Thoracic aorta (tissue), 2 donors: ENCODE results near the gene CCL17. TPM values are rescaled to one million over a fixed set of nuclear protein-coding genes. Genes with fewer than 3 reads are reported as not detected.

Source experiments
- ATAC-seq: fragments of 150-250 bp; one replicate; pipeline ENCODE4 v1.8.0; 2017; ENCODE audit warnings: low read depth; ENCODE audit not compliant: insufficient number of reproducible peaks, low FRiP score
- DNase-seq: peaks from one replicate; pipeline ENCODE4 v3.0.0-alpha.2; 2020; ENCODE audit warnings: low spot score
- H3K27ac ChIP-seq, 2 donors: fragments of 200-600 bp; sonication (generic); 1 replicate in 1 of 2; 2 replicates in 1 of 2; pipeline ENCODE4 v1.5.1; 2016; ENCODE audit warnings: mild to moderate bottlenecking in 2 of 2, moderate library complexity in 2 of 2
- H3K27me3 ChIP-seq: fragments of 200-600 bp; sonication (generic); replicated peaks from 2 replicates; pipeline ENCODE4 v1.6.0; 2016; ENCODE audit warnings: mild to moderate bottlenecking; ENCODE audit not compliant: insufficient read depth
- H3K36me3 ChIP-seq: fragments of 200-600 bp; sonication (generic); one replicate; pipeline ENCODE4 v1.5.1; 2016
- H3K4me1 ChIP-seq, 2 donors: fragments of 200-600 bp; sonication (generic); 1 replicate in 1 of 2; 2 replicates in 1 of 2; pipeline versions ENCODE4 v1.5.1 to v1.6.0; 2016; ENCODE audit warnings: low read depth in 2 of 2, mild to moderate bottlenecking in 1 of 2; ENCODE audit not compliant: control insufficient read depth in 1 of 2
- H3K4me3 ChIP-seq: fragments of 200-600 bp; sonication (generic); 2 replicates; pipeline ENCODE4 v1.5.1; 2016; ENCODE audit warnings: mild to moderate bottlenecking
- H3K9me3 ChIP-seq: fragments of 200-600 bp; sonication (generic); 2 replicates; pipeline ENCODE4 v1.5.1; 2016
- CTCF ChIP-seq: fragments of 200-600 bp; sonication (generic); IDR thresholded peaks from one replicate; pipeline ENCODE4 v1.5.1; 2019; ENCODE audit warnings: antibody characterized with exemption
- total RNA-seq, 2 donors: library from RNA; depleted of rRNA; stranded (reverse); fragments of >200 nt; gene quantifications; one replicate each; pipeline versions ENCODE4 v1.1.0 to v1.2.3, GENCODE V29; 2016

The CCL17 gene
- total RNA-seq, 2 donors from 2014 or later, result not detected

- H3K27ac ChIP-seq, result no peak overlapping the region
- H3K27me3 ChIP-seq, result no peaks in the 10 kb centered on the region
- no peak overlapping the region for H3K4me3 ChIP-seq
- peaks cover 2 to 6% of the 10 kb centered on the region in 2 donors for H3K4me1 ChIP-seq
- no peak for ATAC-seq
- no peaks in the 10 kb centered on the region for H3K9me3 ChIP-seq
- H3K36me3 ChIP-seq, result peaks cover 22% of the 10 kb centered on the region
- no peak for TF ChIP-seq CTCF
- DNase-seq, result no peak
Observed at GRCh38 chr16:57426356-57426755, 21.8 kb downstream of the CCL17 start.

- no peak overlapping the region for H3K4me3 ChIP-seq
- no peak overlapping the region for H3K27ac ChIP-seq
- peaks cover 29% of the 10 kb centered on the region for H3K36me3 ChIP-seq
Observed at GRCh38 chr16:57427307-57427706, 22.7 kb downstream of the CCL17 start.

GRCh38 chr16:57427824-57428223 lies 23.3 kb downstream of the CCL17 start:
- H3K36me3 ChIP-seq, result peaks cover 35% of the 10 kb centered on the region
- TF ChIP-seq CTCF, result no peak
- no peaks in the 10 kb centered on the region for H3K27me3 ChIP-seq
- DNase-seq, result no peak
- peaks cover 0 to 2% of the 10 kb centered on the region in 2 donors for H3K4me1 ChIP-seq
- ATAC-seq, result no peak
- no peak overlapping the region for H3K27ac ChIP-seq
- H3K9me3 ChIP-seq, result no peaks in the 10 kb centered on the region
- H3K4me3 ChIP-seq, result no peak overlapping the region

More at GRCh38 chr16:57427307-57427706, 22.7 kb downstream of the CCL17 start:
- ATAC-seq (no peak), DNase-seq (no peak)
- H3K27me3 ChIP-seq, result no peaks in the 10 kb centered on the region
- TF ChIP-seq CTCF, result no peak
- peaks cover 0 to 2% of the 10 kb centered on the region in 2 donors for H3K4me1 ChIP-seq
- H3K9me3 ChIP-seq, result no peaks in the 10 kb centered on the region

- H3K27ac ChIP-seq, result no peak overlapping the region
- no peaks in the 10 kb centered on the region for H3K4me1 ChIP-seq
- peaks cover 58% of the 10 kb centered on the region for H3K36me3 ChIP-seq
- H3K27me3 ChIP-seq, result no peaks in the 10 kb centered on the region
- ATAC-seq (no peak), DNase-seq (no peak)
- no peak overlapping the region for H3K4me3 ChIP-seq
- no peaks in the 10 kb centered on the region for H3K9me3 ChIP-seq
- TF ChIP-seq CTCF, result no peak
Observed at GRCh38 chr16:57430955-57431354, 26.4 kb downstream of the CCL17 start.

GRCh38 chr16:57432505-57432904 lies 27.9 kb downstream of the CCL17 start:
- Histone ChIP-seq H3K36me3 (peaks cover 65% of the 10 kb centered on the region), H3K4me3 (no peak overlapping the region), H3K27ac (no peak overlapping the region), H3K9me3 (no peaks in the 10 kb centered on the region), H3K27me3 (no peaks in the 10 kb centered on the region), H3K4me1 (no peaks in the 10 kb centered on the region)
- TF ChIP-seq CTCF, result no peak
- no peak for DNase-seq
- no peak for ATAC-seq
